Brain microvascular endothelial cell (primary cell): ENCODE results near the gene UBALD2.

Experiments used
- DNase-seq: peaks from one replicate; pipeline ENCODE4 v3.0.0-alpha.2; 2020
- H3K27ac ChIP-seq: fragments of 250-450 bp; sonication (Bioruptor Pico); 2 replicates; pipeline ENCODE4 v1.5.1; 2020; ENCODE audit warnings: mild to moderate bottlenecking, moderate library complexity
- H3K27me3 ChIP-seq: fragments of 250-450 bp; sonication (Bioruptor Pico); replicated peaks from 2 replicates; pipeline ENCODE4 v1.5.1; 2020; ENCODE audit warnings: mild to moderate bottlenecking
- H3K36me3 ChIP-seq: fragments of 250-450 bp; sonication (Bioruptor Pico); replicated peaks from 2 replicates; pipeline ENCODE4 v1.5.1; 2020; ENCODE audit warnings: mild to moderate bottlenecking
- H3K4me3 ChIP-seq: 2 replicates; pipeline ENCODE4 v1.5.1; 2011; ENCODE audit warnings: low read depth, mild to moderate bottlenecking, control low read depth, low read length, moderate library complexity
- CTCF ChIP-seq: IDR thresholded peaks from 2 replicates; pipeline ENCODE4 v1.5.1; 2011; ENCODE audit warnings: low read depth, mild to moderate bottlenecking, moderate library complexity, low read length, control low read depth, inconsistent platforms; ENCODE audit errors: missing control alignments
- in situ Hi-C: cut with HindIII; loops from 2 replicates; pipeline ENCODE4 v1.10.0; 2017; ENCODE audit warnings: low sequenced_read_pairs, low pct_ligation_motif_present

The UBALD2 gene

GRCh38 chr17:76262732-76263344, 2.3 kb upstream of the UBALD2 start:
- DNase-seq, result no peak
- H3K27me3 ChIP-seq, result no peaks in the 10 kb centered on the region
- in situ Hi-C loops, result loop anchor here (25.0 kb wide), 1 partner anchor 101 kb away; no protein-coding TSS in a partner anchor
- no peak for TF ChIP-seq CTCF
- H3K4me3 ChIP-seq, result no peak overlapping the region
- no peak overlapping the region for H3K27ac ChIP-seq
- H3K36me3 ChIP-seq, result peaks cover under 1% of the 10 kb centered on the region

GRCh38 chr17:76263896-76264295, 1.3 kb upstream of the UBALD2 start:
- H3K27me3 ChIP-seq, result no peaks in the 10 kb centered on the region
- in situ Hi-C loops, result loop anchor here (25.0 kb wide), 1 partner anchor 102 kb away; no protein-coding TSS in a partner anchor
- H3K36me3 ChIP-seq, result peaks cover 2% of the 10 kb centered on the region
- H3K27ac ChIP-seq, result peak overlapping the region; percentile 83
- no peak for DNase-seq
- H3K4me3 ChIP-seq, result no peak overlapping the region
- TF ChIP-seq CTCF, result no peak

GRCh38 chr17:76264425-76264754, 758 bp upstream of the UBALD2 start:
- H3K4me3 ChIP-seq, result no peak overlapping the region
- in situ Hi-C loops, result loop anchor here (25.0 kb wide), 1 partner anchor 102 kb away; no protein-coding TSS in a partner anchor

DNA sequence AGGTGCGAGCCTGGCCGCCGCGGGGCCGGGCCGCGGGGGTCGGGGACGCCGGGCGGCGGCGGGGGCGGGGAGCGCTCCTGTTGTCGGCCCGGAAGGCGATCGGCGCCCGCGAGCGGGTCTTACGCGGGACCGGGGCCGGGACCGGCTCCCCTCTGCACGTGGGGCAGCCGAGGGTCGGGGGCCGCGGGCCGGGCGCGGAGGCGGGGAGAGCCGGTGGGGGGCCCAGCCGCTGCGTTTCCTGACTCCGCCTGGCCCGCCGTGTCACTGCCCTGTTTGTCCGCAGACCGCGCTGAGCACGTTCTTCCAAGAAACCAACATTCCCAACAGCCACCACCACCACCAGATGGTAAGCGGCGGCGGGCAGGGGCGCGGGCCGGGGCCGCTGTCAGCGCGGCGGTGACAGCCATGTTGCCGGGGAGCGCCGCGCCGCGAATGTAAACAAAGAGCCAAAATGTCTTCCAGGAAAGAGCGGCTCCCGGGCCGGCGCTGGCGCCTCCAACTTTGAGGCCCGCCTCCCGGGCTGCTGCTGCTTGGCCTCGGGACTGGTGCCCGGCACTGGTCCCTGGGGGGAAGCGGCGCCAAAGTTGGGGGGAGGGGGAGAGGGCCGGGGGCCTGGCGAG, 586 bp downstream of the UBALD2 start:
- in situ Hi-C loops, result loop anchor here (25.0 kb wide), 1 partner anchor 103 kb away; no protein-coding TSS in a partner anchor
- Histone ChIP-seq H3K27ac (peak overlapping the region; percentile 89), H3K27me3 (no peaks in the 10 kb centered on the region), H3K4me3 (peak overlapping the region; percentile 81), H3K36me3 (peaks cover 2% of the 10 kb centered on the region)
- no peak for DNase-seq
- TF ChIP-seq CTCF, result no peak

More at GRCh38 chr17:76264425-76264754, 758 bp upstream of the UBALD2 start:
- no peak for DNase-seq
- Histone ChIP-seq H3K27me3 (no peaks in the 10 kb centered on the region), H3K36me3 (peaks cover 2% of the 10 kb centered on the region), H3K27ac (peak overlapping the region; percentile 83)
- TF ChIP-seq CTCF, result no peak

- Histone ChIP-seq H3K27ac (peak overlapping the region; percentile 89), H3K27me3 (no peaks in the 10 kb centered on the region), H3K4me3 (peak overlapping the region; percentile 81), H3K36me3 (peaks cover 2% of the 10 kb centered on the region)
- TF ChIP-seq CTCF, result no peak
- no peak for DNase-seq
- in situ Hi-C loops, result loop anchor here (25.0 kb wide), 1 partner anchor 104 kb away; no protein-coding TSS in a partner anchor
Measured at GRCh38 chr17:76266244-76266938, 1.2 kb downstream of the UBALD2 start.
